GM18951 (cell line): ENCODE measurements around the gene IRS2.

Source experiments
- POLR2A ChIP-seq: IDR thresholded peaks from 4 replicates; pipeline ENCODE4 v1.6.1; 2011; ENCODE audit warnings: mild to moderate bottlenecking; ENCODE audit not compliant: insufficient read length, insufficient read depth; ENCODE audit errors: extremely low read depth
- in situ Hi-C: fragments of 300-500 bp; cut with MboI; formaldehyde crosslinking; loops from one replicate; pipeline ENCODE4 v1.12.0; 2022; ENCODE audit warnings: low sequenced_read_pairs, mixed read lengths, inconsistent platforms; ENCODE audit not compliant: unreplicated experiment

The IRS2 gene

GRCh38 chr13:109751477-109751876 lies 34.9 kb downstream of the IRS2 start:
- no peak for TF ChIP-seq POLR2A
- in situ Hi-C loops: no loop called here

- in situ Hi-C loops: no loop called here
- no peak for TF ChIP-seq POLR2A
These were observed 36.1 kb downstream of the IRS2 start for GRCh38 chr13:109750221-109750775.

- in situ Hi-C loops: no loop called here
- TF ChIP-seq POLR2A: no peak
These were observed 37.0 kb downstream of the IRS2 start for GRCh38 chr13:109749365-109749764.

GRCh38 chr13:109748677-109749076 lies 37.7 kb downstream of the IRS2 start:
- no peak for TF ChIP-seq POLR2A
- in situ Hi-C loops: no loop called here

- no peak for TF ChIP-seq POLR2A
- in situ Hi-C loops: no loop called here
These were observed 38.9 kb downstream of the IRS2 start for GRCh38 chr13:109747524-109747923.

- TF ChIP-seq POLR2A: no peak
- in situ Hi-C loops: no loop called here
These were observed 40.0 kb downstream of the IRS2 start for GRCh38 chr13:109746364-109746763.

GRCh38 chr13:109745702-109746101 lies 40.7 kb downstream of the IRS2 start:
- TF ChIP-seq POLR2A: no peak
- in situ Hi-C loops: no loop called here

- in situ Hi-C loops: no loop called here
- TF ChIP-seq POLR2A: no peak
These were observed 41.3 kb downstream of the IRS2 start for GRCh38 chr13:109745060-109745459.

GRCh38 chr13:109744512-109745051 lies 41.8 kb downstream of the IRS2 start:
- TF ChIP-seq POLR2A: no peak
- in situ Hi-C loops: no loop called here

GRCh38 chr13:109743706-109744453 lies 42.5 kb downstream of the IRS2 start:
- no peak for TF ChIP-seq POLR2A
- in situ Hi-C loops: no loop called here

- in situ Hi-C loops: no loop called here
- no peak for TF ChIP-seq POLR2A
These were observed 44.4 kb downstream of the IRS2 start for GRCh38 chr13:109741966-109742365.

GRCh38 chr13:109740721-109741120 lies 45.7 kb downstream of the IRS2 start:
- in situ Hi-C loops: no loop called here
- no peak for TF ChIP-seq POLR2A

- no peak for TF ChIP-seq POLR2A
- in situ Hi-C loops: no loop called here
These were observed 46.3 kb downstream of the IRS2 start for GRCh38 chr13:109740121-109740520.

- no peak for TF ChIP-seq POLR2A
- in situ Hi-C loops: no loop called here
These were observed 48.1 kb downstream of the IRS2 start for GRCh38 chr13:109738298-109738746.
